ENCODE measurements around the gene TGM1.

TGM1 gene

DNA sequence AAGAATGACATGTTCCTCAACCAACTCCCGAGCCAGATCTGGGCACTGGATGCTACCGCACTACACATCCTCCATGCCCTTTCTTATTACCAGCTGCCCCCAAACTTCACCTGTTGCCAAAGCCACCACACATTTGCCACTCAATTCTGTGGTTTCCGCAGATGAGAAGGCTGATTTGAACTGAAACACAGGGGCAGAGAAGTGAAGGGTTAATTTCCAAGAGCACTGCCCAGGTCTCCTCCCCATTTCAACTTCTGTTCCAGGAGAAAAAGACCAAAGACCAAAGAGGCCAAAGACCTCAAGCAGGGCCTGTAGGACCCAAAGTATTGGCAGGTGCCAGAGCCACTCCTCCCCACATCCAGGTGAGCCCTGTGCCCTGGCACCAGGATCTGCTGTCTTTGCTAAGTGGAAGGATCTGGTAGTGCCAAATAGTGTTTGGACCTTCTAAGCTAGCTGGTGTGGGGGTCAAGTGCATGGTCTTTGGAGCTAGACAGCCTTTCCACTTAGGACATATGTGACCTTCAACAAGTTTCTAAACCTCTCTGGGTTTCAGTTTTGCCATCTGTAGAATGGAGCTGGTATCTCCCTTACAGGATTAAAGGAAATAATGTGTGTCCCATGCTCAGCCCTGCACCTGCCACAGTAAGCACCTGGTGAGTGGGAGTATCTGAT, 28.6 kb upstream of the TGM1 start:
- no peak for DNase-seq

DNA sequence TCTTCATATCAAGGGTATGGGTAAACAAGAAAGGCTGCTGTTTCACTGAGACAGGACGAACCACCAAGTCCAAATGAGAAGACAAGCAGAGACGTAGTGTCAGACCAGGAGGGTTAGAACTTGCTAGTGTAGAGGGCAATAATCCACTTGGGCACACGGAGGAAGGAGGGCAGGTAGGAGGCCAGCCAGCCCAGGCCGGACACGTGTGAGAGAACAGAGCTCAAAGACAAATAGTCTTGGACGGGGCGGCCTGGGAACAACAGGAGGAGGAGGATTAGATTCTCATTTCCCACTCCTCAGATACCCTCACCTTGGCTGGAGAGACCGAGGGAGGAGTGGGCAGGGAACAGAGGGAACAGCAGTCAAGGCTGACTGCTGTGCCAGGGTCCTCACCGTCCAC, 27.8 kb upstream of the TGM1 start:
- DNase-seq, result no peak

DNA sequence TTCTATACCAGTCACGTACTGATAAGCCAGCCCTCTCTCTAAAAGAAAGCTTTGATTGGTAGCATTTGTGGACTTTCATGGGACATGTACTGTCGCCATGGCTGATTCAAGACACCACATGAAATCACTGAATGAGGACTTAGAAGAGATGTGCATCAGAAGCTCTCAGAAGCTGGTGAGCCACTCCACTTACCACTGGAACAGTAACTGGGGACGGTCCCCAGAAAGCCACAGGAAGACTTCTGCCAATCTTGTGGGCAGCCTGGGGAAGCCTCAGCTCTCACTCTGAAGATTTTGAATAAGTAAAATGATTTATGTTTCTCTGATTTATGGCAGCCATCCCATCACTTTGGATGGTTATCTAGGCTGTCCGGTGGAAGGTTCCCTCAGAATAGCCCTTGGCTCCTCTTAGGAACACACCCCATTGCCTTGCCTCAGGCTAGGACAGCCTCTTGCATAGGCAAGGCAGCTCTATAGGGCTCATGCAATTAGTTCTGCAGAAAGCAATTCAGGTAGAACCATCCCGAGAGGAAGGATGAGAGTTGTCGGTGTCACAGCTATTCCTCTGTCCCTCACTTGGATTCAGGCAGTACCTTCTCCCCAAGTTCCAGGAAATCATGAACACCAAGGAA, 26.8 kb upstream of the TGM1 start:
- no peak for DNase-seq

DNA sequence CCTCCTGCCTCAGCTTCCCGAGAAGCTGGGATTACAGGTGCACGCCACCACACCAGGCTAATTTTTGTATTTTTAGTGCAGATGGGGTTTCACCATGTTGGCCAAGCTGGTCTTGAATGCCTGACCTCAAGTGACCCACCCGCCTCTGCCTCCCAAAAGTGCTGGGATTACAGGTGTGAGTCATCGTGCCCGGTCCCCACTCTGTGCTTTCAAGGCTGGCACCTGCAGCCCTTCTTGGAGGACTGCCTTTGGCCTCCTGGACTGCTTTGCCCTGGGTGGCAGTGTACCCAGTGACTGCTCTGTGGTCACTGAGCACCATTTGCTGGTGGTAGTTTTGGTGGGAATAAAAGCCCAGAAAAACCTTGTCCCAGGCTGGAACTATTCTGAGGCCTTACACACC, 24.0 kb upstream of the TGM1 start:
- DNase-seq, result no peak

DNA sequence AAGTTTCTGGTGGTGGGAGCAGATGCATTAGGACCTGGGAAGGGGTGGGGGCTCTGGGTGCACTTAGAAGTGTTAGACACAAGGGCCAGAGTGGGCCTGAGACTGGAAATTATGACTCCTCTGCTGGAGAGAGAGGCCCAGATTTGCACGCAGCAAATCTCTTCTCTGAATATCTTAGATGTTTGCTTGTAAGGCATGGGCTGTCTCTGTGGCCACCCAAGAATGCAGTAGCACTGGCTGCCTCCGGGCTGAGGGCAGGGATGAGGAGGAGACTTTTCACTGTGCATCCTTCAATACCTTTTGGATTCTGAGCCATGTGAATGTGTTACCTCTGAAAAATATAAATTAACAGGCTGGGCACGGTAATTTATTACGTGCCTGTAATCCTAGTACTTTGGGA, 22.4 kb upstream of the TGM1 start:
- DNase-seq, result no peak

DNA sequence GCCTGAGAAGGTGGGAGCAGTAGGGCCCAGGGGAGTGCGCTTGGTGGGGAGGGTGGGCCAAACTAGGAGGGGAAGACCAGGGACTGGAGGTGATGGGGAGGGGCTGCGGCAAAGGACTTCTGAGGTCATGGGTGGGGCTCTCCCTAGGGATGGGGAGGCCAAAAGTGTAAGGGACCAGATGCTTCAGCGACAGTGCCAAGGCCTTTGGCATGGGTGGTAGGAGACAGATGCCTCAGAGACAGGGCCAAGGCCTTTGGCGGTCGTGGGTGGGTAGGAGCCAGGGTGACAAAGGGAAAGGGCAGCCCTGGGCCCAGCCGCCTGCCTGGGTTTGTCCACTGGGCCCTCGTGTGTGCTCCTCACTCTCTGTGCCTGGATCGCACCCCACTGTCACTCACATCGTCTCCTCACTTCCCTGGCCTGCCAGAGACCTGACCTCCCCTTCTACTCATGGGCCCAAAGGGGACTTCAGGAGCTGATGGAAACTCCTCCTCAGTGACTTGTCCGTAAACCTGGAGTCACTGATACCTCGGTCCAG, 21.6 kb upstream of the TGM1 start:
- no peak for DNase-seq

DNA sequence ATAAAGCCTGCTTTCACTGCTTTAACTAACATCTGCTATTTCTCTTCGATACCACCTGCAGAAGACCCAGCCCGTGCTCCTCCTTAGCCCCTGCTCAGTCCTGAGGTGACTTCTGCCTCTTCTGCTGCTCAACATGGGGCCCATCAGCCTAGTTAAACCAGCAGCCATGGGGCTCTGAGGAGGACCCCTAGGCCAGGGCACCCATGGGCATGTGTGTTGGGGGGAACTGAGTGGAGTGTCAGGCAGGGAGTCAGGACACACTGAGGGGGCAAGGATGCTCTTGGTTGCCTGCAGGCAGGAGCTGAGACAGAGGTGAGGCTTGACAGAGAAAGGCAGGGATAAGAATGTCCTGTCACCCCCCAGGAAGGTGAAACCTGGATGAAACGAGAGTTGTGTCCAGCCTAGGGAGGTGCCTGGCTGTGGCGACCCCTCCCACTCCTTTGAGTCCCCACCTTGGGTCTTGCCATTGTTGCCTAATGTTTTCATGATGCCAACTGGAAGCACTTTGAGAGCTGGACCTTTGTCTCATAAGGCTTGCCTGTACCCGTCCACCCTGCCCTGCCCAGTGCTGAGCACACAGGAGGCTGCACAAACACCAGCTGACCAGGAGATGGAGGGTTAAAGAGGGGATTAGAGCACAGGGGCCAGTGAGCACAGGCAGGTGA, 21.0 kb upstream of the TGM1 start:
- no peak for DNase-seq

DNA sequence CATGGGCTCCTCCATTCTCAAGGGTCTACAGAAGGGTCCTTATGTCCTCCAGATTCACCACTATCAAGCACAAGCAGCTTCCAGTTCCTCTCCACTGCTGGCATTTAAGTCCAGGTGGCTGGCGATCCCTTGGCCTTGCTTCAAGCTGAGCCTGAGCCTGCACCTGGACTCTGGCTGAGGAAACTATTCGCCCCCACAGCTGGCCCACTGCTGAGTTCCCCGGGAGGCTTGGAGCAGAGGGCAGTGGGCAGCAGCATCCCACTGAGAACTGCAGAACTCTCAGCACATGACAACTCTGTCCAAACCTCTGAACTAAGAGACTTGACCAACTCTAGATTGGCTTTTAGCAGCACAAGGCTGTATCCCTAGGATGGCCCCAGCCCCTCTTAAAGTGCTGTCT, 19.8 kb upstream of the TGM1 start:
- no peak for DNase-seq

DNA sequence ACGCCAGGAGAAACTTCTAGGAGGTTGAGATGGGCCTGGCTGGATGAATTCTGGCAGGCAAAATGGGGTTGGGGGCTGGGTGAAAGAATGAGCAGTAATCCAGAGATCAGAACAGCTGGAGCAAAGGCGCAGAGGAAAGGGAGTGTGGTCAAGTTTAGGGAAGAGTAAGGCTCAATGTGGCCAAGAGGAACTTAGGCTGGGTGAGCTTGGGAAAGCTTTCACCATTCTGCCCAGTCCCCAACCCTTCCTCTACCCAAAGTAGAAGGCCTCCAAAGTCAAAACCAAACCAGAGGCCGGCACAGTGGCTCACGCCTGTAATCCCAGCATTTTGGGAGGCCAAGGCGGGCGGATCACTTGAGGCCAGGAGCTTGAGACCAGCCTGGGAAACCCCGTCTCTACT, 18.7 kb upstream of the TGM1 start:
- DNase-seq, result no peak

DNA sequence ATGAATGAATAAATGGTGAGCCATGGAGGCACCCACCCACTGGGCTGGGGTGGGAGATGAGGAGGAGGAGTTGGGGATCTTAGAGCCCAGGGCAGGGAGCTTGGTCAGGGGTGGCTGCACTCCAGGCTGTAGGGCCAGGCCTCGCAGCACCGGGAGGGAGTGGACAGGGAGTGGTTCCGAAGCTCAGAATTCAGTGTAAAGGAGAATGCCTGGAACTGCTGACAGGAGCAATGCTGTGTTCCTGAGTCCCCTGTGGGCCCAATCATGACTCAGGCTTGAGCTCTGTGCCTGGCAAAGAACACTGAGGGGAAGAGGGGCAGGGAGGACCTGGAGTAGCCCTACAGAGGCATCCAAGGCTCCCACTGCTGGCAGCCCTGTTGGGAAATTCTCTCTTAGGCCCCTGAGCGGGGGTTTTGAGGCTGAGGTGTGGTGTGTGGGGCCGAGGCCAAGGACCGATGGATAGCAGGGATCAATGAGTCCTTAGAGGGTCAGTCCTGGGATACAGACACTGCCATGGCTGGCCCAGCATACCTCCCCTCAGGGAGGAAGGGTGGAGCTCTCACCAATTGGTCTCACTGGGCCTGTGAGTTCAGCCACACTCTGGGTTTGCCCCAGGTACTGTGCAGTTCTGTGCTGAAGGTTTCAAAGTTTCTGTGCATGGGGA, 18.0 kb upstream of the TGM1 start:
- no peak for DNase-seq

DNA sequence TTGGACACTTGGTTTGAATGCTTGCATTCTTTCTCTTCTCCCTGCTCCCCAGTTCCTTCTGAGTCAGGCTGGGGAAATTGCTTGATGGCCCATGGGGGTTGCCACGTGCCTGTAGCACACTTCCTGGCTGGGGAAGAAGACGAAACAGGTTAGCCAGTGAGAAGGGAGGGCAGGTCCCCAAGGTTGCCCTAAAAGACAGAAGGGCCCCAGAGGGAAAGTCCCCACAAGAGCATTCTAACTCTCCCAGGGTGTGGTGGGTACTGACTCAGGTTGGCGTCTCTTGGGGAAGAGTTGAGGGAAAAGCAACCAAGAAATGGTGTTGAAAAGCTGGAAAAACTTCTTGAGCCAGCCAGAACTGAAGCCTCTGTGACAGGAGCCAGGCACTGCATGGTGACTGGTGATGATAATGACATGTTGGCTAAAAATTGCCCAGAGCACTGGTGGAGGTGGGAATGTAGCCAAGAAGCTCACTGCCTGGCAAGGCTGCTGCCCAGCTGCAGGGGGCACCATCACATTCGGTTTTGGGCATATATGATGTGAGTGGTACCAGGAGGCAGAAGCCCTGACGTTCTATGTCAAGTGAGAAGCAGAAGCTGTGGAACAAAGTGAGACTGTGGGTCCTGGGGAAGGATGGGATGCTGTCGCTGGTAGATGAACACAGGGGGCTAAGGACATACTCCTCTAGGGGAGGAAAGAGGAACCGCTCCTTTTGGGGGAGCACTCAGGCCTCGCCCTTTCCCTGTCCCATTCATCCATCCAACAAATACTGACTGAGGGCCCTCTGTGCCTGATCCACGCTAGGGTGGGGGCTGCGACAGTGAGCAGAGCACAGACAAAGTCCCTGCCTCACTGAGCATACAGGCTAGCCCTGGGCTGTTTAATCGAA, 16.6 kb upstream of the TGM1 start:
- no peak for DNase-seq

DNA sequence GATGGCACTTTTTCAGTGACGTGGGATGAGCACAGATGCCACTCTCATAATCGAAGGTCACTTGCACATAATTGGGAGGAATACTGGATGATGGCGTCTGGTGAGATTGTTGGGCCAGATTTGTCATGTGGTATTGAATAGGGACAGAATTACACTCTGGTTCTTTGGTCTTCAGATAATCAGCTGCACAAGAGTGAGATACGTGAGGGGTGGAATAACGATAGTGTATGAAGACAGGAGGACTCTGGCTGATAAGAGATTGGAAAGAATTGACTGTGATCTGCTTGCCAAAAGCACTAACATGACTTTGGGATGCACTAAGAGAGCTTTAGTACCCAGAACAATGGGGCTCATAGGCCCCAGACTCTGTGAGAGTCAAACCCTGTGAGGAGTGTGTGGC, 15.4 kb upstream of the TGM1 start:
- no peak for DNase-seq

DNA sequence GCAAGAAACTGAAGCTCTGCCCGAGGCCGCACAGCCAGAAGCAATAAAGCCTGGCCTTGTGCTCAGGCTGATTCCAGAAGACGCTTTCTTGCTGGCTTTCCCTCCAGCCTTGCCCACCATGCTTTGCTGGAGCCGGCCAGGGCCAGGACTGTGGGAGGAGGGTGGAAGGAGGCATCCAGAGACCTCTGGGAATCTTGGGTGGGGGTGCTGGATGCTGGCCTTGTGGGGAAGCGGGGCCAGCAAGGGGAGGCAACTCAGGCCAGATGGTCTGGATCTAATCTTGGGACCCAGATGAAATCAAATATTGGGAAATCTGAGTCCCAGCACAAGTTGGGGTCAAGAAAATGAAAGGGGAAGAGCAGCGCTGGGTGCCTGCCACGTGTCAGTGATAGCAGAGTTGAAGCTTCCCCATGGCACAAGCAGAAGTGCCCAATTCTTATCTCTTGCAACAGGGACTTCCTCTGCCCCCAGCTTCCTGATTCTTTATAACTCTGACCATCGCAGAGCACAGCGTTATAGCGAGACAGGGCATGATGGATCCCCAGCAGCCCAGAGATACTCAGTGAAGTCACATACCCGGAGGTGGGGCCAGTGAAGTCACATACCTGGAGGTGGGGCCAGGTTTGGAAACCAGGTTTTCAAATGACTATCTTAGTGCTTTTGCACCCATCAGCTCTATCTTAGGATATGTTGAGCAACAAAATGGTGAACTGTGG, 14.8 kb upstream of the TGM1 start:
- no peak for DNase-seq

DNA sequence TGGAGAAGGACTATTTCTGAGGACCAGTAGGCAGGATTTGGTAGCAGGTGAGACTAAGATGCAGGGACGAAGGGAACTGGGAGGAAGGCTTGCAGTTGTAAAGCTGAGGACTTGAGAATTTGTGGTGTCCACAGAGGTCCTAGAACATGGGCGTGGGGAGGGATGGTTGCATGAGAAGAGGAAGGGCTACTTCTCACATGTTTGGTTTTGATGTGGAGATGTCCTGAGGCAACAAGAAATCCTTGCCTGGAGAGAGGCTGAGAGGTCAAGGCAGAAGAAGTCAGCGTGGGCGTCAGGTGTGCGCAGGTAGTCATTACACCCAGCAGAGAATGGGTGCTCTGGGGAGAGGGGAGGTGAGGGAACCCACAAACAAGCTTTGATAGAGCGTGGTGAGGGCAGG, 14.1 kb upstream of the TGM1 start:
- DNase-seq, result no peak

DNA sequence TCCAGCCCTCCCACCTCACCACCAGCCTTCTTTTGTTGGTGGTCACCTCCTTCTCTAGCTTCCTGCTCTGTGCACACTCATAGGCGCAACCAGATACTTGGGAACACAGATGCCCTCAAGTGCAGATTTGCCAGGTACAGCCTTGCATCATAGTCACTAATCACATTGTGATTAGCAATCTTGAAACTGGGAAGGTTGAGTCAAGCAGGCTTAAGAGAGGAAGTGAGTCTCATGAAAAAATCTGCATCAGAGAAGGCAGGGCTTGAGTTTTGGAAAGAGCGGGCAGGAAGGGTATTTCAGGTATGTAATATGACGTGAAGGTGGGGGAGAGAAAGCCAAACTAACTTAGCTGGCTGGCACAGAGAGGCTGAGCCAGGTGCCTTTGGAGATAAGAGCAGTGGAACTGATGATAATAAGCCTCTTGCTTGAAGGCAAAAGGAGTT, 11.1 kb upstream of the TGM1 start:
- DNase-seq, result no peak

DNA sequence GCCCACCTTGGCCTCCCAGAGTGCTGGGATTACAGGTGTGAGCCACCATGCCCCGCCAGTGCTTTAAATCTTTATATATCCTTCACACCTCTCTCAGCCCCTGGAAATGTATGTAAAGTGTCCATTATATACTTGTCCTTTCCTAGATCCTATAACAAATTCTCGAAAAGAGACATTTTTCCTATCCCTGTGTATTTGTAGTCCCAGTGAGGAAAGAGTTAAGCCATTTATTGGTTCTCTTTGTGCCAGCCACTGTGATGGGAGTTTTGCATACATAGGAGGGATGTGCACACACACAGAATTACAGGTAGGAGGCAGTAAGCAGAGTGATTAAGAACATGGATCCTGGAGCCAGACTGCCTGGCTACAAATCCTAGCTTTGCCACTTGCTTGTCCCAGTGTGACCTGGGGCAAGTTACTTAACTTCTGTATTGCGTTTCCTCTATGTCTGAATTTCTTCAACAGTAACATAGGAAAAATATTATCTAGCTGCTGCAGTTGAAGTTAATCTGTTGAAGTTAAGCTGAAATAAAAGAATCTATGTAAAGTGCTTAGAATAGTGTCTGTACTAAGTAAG, 10.5 kb upstream of the TGM1 start:
- peak; percentile 54 for DNase-seq

DNA sequence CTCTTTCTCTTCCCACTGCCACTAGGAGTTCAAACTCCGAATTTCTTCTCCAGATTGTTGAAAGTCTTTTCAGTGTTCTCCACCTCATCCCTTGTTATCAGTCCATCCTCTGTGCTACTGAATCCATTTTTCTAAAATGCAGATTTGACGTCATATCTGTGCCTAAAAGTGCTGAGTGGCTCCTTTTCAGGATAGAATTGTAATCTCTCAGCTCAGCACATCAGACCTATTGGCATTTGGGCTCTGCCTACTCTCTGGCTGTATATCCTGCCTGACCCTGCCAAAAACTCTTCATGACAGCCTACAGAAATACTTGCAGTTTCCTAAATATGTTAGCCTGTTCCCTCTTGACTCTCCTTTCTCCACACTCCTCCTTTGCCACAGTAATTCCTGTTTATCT, 9.5 kb upstream of the TGM1 start:
- no peak for DNase-seq

DNA sequence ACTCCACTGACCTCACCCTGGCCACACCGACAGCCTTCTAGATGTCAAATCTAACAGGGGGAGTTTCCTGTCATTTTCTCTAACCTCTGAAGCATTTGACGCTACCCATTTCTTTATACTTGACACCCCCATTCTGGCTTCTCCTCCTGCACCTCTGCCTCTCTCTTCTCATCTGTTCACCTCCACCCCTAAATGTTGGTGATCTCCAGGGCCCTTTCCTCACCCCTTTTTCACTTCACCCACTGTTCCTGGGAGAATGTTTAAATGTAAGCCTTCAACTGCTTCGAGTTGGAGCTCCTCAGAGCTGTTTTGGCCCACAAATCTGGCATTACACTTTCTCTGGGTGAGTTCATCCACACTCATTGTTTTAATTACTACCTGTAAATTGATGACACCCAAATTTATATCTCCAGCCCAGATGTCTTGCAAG, 8.9 kb upstream of the TGM1 start:
- no peak for DNase-seq

DNA sequence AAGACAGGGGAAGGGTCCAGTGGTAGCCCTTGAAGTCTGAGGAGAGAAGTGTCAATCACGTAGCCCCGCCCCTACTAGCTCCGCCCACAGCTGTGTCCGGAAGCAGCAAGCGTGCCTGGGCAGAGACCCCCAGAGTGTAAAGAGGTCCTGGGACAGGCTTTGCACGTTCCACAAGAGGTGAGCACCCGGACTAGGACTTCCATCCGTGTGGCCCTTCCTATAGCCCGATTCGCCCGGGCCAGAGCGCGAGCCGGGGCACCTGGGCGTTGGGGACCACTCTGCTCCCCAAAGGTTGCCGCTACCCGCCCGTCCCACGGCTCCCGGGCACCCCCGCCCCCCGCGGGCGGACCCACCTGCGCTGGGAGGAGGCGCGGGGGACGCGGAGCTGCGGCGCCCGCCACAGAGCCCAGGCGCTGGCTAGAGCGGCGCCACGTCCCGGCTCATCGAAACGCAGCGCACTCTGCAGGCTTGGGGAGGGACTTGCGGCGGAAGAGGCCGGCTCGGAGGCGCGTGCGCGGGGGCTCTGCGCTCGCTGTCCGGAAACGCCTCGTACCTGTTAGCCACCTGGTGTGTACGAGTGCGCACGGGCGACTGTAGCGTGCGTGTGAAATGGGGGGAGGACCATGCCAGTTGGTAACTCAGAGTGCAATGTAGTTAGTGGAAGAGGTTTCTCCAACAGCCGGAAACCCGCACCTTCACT, 8.3 kb upstream of the TGM1 start, which contains the start of gene RABGGTA:
TSS of gene RABGGTA (minus strand) at position 464 of the 700 bp plus-strand sequence. CDS start 482 bp downstream, outside the sequence.
- peak; percentile 84 for DNase-seq

DNA sequence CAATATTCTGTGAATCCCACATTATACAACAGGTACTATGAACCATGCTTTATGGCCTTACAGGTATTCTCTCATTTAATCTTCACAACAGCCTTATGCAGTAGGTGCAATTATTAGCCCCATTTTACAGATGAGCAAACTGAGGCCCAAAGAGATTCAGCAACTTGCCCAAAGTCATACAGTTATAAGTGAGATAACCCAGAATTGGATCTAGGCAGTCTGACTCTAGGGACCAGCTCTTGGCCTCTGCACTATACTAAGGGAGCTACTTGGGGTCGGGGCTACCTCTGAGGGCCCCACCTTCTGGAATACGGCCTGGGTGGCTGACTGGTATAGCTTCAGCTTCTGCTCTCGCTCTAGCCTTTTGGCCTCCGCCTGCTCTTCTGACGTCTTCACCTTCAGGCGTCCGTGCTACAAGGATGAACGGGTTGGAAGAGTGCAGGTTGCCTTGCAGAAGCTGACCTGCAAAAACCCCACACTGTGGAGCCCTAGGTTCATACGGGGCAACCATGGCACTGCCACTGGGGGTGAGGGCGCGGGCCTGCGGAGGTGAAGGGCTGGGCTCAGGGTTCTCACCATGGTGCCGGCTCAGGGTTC, 7.7 kb upstream of the TGM1 start:
- peak; percentile 51 for DNase-seq
